OCI-LY1 (cell line): ENCODE measurements around the gene ASPDH.

Source experiments
- H2AFZ ChIP-seq: fragments of 200-600 bp; sonication (generic), shearing (Covaris generic); 2 replicates; pipeline ENCODE4 v1.6.0; 2014; ENCODE audit warnings: antibody characterized with exemption, mild to moderate bottlenecking, low read length
- H3F3A ChIP-seq: fragments of 200-600 bp; sonication (generic), shearing (Covaris generic); 2 replicates; pipeline ENCODE4 v1.6.0; 2014; ENCODE audit warnings: mild to moderate bottlenecking, antibody characterized with exemption, low read length, moderate library complexity; ENCODE audit not compliant: insufficient read depth
- H3K27ac ChIP-seq: fragments of 200-600 bp; sonication (generic); 2 replicates; pipeline ENCODE4 v1.5.1; 2014; ENCODE audit warnings: low read length, mixed run types, mild to moderate bottlenecking, low read depth; ENCODE audit not compliant: poor library complexity, severe bottlenecking
- H3K27me3 ChIP-seq: fragments of 200-600 bp; sonication (generic); 2 replicates; pipeline ENCODE4 v1.6.0; 2014; ENCODE audit warnings: antibody characterized with exemption, mild to moderate bottlenecking, low read length, moderate library complexity; ENCODE audit not compliant: insufficient read depth
- H3K36me3 ChIP-seq: fragments of 200-600 bp; sonication (generic); 2 replicates; pipeline ENCODE4 v1.6.1; 2014; ENCODE audit warnings: mild to moderate bottlenecking, antibody characterized with exemption, low read length, moderate library complexity, mixed read lengths; ENCODE audit not compliant: insufficient read depth
- H3K4me1 ChIP-seq: fragments of 200-600 bp; sonication (generic); 2 replicates; pipeline ENCODE4 v1.5.1; 2014; ENCODE audit warnings: mild to moderate bottlenecking, low read length, moderate library complexity; ENCODE audit not compliant: insufficient read depth, severe bottlenecking
- H3K4me2 ChIP-seq: fragments of 200-600 bp; sonication (generic), shearing (Covaris generic); 2 replicates; pipeline ENCODE4 v1.6.1; 2014; ENCODE audit warnings: low read length
- H3K4me3 ChIP-seq: fragments of 200-600 bp; sonication (generic); 2 replicates; pipeline ENCODE4 v1.5.1; 2014; ENCODE audit warnings: low read length, low read depth, mild to moderate bottlenecking, mixed read lengths; ENCODE audit not compliant: poor library complexity, severe bottlenecking
- H3K79me2 ChIP-seq: fragments of 200-600 bp; shearing (Covaris generic); 2 replicates; pipeline ENCODE4 v1.6.1; 2016; ENCODE audit warnings: mixed run types, low read length, mixed read lengths; ENCODE audit not compliant: insufficient read depth
- H3K9ac ChIP-seq: fragments of 200-600 bp; sonication (generic), shearing (Covaris generic); 2 replicates; pipeline ENCODE4 v1.6.1; 2014; ENCODE audit warnings: mild to moderate bottlenecking, low read length, mixed read lengths
- H3K9me2 ChIP-seq: fragments of 200-600 bp; sonication (generic), shearing (Covaris generic); 2 replicates; pipeline ENCODE4 v1.6.1; 2014; ENCODE audit warnings: low read depth, mild to moderate bottlenecking, low read length, mixed read lengths
- H3K9me3 ChIP-seq: fragments of 200-600 bp; shearing (Covaris generic); 2 replicates; pipeline ENCODE4 v1.6.1; 2014; ENCODE audit warnings: low read length, mixed read lengths
- H4K20me1 ChIP-seq: fragments of 200-600 bp; sonication (generic), shearing (Covaris generic); 2 replicates; pipeline ENCODE4 v1.6.0; 2016; ENCODE audit warnings: mild to moderate bottlenecking, low read length; ENCODE audit not compliant: insufficient read depth
- CTCF ChIP-seq: fragments of 200-600 bp; sonication (generic), shearing (Covaris generic); IDR thresholded peaks from 2 replicates; pipeline ENCODE4 v1.5.1; 2017; ENCODE audit warnings: mild to moderate bottlenecking, antibody characterized with exemption, low read length, moderate library complexity, mixed read lengths
- EZH2 ChIP-seq: fragments of 200-600 bp; sonication (generic), shearing (Covaris generic); IDR thresholded peaks from 2 replicates; pipeline ENCODE4 v1.8.0; 2017; ENCODE audit warnings: borderline replicate concordance, mixed run types, mild to moderate bottlenecking, antibody characterized with exemption, low read length, moderate library complexity, mixed read lengths

The ASPDH gene

GRCh38 chr19:50555033-50555432 lies 41.3 kb upstream of the ASPDH start:
- Histone ChIP-seq H3K9me2 (no peaks in the 10 kb centered on the region), H4K20me1 (no peaks in the 10 kb centered on the region), H2AFZ (no peak overlapping the region), H3K9ac (no peak overlapping the region), H3K79me2 (no peaks in the 10 kb centered on the region), H3K4me2 (no peak overlapping the region), H3K36me3 (no peaks in the 10 kb centered on the region), H3F3A (no peaks in the 10 kb centered on the region), H3K4me3 (no peak overlapping the region), H3K4me1 (no peaks in the 10 kb centered on the region), H3K9me3 (no peaks in the 10 kb centered on the region), H3K27ac (no peak overlapping the region), H3K27me3 (peaks cover 11% of the 10 kb centered on the region; the same call in 1 of the 2 replicates)
- no peak for TF ChIP-seq EZH2
- TF ChIP-seq CTCF: no peak

- Histone ChIP-seq H3K4me1 (no peaks in the 10 kb centered on the region), H3K27me3 (peaks cover 11% of the 10 kb centered on the region; the same call in 1 of the 2 replicates), H3K27ac (no peak overlapping the region), H3K36me3 (no peaks in the 10 kb centered on the region), H3K79me2 (no peaks in the 10 kb centered on the region), H3F3A (no peaks in the 10 kb centered on the region), H4K20me1 (no peaks in the 10 kb centered on the region), H3K4me3 (no peak overlapping the region), H3K4me2 (no peak overlapping the region), H3K9ac (no peak overlapping the region), H3K9me2 (no peaks in the 10 kb centered on the region), H2AFZ (no peak overlapping the region), H3K9me3 (no peaks in the 10 kb centered on the region)
- TF ChIP-seq CTCF (no peak), EZH2 (no peak)
Observed at GRCh38 chr19:50554212-50554611, 40.5 kb upstream of the ASPDH start.

GRCh38 chr19:50553134-50553703 lies 39.5 kb upstream of the ASPDH start:
- Histone ChIP-seq H3K79me2 (no peaks in the 10 kb centered on the region), H3K9ac (no peak overlapping the region), H3K27ac (no peak overlapping the region)

More at GRCh38 chr19:50553134-50553703, 39.5 kb upstream of the ASPDH start:
- Histone ChIP-seq H3K4me2 (no peak overlapping the region), H3K36me3 (no peaks in the 10 kb centered on the region), H3K9me3 (no peaks in the 10 kb centered on the region), H3K27me3 (peaks cover 5% of the 10 kb centered on the region; the same call in 1 of the 2 replicates), H3K4me1 (no peaks in the 10 kb centered on the region), H4K20me1 (no peaks in the 10 kb centered on the region), H3K4me3 (no peak overlapping the region), H3K9me2 (no peaks in the 10 kb centered on the region), H3F3A (no peaks in the 10 kb centered on the region), H2AFZ (no peak overlapping the region)
- TF ChIP-seq EZH2 (no peak), CTCF (no peak)
